ENCODE data around the gene CSH2. TPM values are rescaled to one million over a fixed set of nuclear protein-coding genes. Genes with fewer than 3 reads are reported as not detected.
A peak's percentile ranks its signal among the peaks of the same experiment; 100 is the strongest.
"Not testable (repeated sequence)": the region's sequence is repeated elsewhere in the genome, so short reads cannot be mapped to it uniquely, and the experiment has no call there.

The CSH2 gene
- polyA plus RNA-seq, 1 donor, result 0.70 TPM

DNA sequence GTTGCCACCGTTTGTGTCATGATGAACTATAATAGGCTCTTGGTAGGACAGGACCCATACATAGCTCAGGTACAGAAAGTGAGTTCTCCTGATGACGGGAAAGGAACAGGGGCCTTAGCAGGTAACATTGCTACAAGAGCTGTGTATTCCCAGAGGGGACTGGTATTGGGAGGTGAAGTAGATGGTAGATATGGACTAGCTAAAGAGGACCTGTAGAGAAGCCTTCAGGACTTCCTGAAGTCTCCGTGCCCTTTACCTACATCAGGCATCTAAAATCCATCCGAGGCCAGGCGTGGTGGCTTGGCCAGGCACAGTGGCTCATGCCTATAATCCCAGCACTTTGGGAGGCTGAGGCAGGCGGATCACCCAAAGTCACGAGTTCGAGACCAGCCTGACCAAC is 18.3 kb downstream of the CSH2 start:
- no peak for DNase-seq (ENCODE audit: low read depth)

DNA sequence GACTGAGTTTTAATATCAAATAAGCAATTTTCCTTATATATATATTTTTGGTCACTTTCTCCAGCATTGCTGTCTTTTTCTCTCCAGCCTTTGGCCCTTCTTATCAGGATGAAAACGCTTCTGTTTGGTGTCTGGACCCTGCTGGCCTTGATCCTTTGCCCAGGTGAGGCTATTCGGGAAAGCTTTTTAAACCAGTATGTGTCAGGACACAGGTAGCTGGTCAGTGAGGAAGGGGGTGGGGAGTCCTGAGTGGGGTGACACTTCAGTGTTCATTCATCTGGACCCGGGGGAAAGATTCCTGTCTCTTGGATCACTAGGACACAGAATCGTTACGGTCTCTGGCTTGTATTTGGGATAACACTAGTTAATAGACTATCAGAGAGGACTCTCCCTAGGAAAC is 18.8 kb downstream of the CSH2 start:
- no peak for DNase-seq (ENCODE audit: low read depth)

DNA sequence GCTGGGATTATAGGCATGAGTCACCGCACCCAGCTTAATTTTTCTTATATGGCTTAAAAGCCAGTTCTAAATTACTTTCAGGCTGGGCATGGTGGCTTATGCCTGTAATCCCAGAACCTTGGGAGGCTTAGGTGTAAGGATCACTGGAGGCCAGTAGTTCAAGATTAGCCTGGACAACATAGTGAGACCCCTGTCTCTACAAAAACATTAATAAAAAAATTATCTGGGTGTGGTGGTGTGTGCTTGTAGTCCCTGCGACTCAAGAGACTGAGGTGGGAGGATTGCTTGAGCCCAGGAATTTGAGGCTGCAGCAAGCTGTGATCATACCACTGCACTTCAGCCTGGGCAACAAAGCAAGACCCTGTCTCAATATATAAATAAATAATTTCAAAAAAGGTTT is 20.2 kb downstream of the CSH2 start:
- no peak for DNase-seq (ENCODE audit: low read depth)

DNA sequence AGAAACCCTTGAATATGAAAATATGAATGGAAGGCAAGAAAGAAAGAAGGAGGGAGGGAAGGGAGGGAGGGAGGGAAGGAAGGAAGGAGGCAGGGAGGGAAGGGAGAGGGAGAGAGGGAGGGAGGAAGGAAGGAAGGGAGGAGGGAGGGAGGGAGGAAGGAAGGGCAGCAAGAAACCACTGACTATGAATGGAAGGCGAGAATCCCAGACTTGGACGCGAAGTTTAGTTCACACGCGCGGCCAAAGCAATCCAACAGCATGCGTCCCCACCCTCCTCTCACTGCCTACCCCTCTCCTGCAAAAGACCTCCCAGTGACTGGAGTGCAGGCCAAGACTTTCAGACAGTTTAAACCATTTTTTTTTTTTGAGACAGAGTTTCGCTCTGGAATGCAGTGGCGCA is 23.1 kb downstream of the CSH2 start:
- no peak for DNase-seq (ENCODE audit: low read depth)

DNA sequence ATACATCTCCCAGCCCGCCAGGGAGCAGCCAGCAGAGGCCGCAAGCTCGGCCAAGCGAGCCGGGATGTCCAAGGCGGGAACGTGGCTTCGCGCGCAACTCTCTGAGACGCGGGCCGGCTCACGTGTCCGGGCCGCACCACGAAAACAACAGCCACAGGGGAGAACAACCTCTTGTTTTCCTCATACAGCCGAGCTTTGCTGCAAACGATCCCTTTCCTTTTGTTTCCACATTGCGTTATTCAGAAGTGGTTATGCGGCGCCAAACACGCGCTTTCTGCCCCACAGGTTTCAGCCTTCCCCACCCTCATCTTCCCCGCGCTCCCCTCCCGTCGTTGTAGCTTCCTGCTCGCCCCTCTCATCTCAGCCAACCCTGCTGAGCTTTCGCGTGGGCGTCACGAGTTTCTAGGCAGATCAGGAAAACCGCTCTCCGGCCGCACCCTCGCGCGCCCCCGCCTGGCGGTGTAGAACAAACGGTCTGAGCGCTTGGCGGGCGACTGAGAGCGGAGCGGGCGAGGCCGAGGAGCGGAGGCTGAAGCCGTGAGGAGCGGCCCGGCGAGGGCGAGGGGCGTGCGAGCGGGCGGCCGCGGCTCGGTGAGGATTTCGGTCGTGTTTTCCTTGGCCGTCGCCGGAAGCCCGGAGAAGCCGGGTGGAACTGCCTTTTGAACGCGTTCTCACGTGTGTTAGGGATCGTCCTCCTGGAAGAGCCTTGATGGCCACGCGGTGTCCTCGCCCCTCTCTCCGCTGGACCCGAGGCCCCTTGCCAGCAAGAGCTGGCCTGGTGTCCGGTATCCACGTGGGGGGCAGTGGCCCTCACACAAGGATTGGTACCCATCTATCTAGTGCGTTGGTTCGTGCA is 24.4 kb downstream of the CSH2 start:
- peak; percentile 70 for DNase-seq (ENCODE audit: low read depth)

DNA sequence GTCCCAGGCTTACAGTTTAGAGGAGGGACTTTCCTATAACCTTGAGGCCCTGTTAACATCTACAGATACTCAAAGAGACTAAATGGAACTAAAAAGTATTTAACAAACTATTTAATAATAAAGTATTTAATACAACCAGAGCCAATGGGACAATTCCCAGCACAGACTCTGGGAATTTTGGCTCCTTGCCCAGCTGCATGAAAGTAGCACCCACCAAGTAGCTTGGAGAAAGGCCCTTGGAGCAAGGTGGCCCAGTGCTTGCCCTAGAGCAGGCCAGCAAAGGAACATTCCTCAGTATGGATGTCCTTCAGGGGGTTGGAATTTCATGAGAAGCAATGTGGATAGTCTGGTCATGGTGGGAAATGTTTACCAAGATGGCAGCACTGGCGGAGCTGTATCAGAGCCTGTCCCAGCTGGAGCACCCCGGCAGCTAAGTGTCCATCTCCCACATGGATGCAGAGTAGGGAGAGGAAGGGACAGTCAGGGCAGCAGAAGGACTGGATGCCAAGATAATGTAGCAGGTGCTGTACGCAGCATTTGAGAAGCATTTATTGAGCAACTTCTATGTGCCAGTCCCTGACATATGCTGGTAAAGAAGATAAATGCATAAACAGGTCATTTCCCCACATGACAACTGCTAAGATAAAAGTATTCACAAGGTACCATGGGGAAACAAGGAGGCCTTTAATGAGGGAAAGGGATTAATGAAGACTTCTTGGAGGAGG is 25.8 kb downstream of the CSH2 start:
- DNase-seq (ENCODE audit: low read depth), result no peak

DNA sequence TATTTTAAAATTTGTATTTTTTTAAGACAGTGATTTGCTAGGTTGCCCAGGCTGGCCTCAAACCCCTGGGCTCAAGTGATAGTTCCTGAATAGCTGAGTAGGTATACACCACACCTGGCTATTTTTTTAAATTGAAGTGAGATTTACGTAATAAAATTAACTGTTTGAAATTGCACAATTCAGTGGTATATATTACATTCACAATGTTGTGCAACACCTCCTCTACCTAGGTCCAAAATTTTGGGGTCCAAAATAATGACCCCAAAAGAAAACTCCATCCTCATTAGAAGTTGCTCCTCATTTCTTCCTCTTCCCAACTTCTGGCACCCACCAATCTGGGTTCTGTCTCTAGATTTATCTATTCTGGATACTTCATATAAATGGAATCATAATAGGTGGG is 28.0 kb downstream of the CSH2 start:
- DNase-seq (ENCODE audit: low read depth), result no peak

DNA sequence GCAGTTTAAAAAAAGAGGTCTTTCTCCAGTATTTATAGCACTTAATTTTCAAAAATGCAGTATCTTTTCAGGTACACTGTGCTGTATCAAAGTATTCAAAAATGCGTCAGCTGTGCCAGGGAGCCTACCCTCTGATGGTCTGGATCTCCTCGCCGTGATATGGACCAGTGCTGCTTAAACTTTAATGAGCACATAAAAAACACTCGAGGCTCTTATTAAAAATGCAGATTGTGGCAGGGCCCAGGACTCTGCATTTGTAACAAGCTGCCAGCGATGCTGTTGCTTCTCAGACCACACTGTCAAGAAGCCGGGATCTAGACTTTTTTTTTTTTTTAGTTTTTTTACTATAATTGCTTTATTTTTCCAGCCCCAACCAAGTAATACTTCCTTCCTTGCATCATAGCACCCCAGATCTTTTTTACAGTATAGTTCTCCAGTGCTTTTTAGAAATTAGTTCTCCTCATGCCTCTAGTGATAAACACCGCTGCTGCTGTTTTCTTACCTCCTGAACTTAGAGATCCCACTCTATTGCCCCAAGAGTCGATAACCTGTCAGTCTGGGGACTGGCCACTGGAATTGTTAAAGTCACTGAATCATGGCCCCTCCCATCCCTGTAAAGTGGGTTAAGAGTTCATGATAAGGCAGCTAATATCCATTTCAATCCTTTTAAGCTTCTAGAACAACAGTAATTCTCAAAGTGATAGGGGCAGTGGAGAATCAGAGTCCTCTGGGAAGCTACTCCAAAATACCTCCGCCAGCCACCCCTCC is 29.4 kb downstream of the CSH2 start:
- DNase-seq (ENCODE audit: low read depth), result no peak

DNA sequence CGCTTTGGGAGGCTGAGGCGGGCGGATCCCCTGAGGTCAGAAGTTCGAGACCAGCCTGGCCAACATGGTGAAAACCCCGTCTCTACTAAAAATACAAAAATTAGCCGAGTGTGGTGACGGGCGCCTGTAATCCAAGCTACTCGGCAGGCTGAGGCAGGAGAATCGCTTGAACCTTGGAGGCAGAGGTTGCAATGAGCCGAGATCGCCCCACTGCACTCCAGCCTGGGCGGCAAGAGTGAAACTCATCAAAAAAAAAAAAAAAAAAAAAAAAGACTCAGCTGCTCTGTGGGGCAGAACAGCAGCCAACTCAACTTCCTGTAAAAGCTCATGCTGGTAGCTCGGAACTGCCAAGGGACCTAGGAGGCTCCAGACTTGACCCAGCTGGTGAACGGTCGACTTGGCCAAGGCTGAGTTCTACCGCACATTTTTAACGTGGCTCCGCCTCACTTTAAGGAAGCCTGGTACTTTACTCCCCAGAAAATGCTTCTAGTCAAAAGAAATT is 30.0 kb downstream of the CSH2 start:
- not testable (repeated sequence) for DNase-seq (ENCODE audit: low read depth)

DNA sequence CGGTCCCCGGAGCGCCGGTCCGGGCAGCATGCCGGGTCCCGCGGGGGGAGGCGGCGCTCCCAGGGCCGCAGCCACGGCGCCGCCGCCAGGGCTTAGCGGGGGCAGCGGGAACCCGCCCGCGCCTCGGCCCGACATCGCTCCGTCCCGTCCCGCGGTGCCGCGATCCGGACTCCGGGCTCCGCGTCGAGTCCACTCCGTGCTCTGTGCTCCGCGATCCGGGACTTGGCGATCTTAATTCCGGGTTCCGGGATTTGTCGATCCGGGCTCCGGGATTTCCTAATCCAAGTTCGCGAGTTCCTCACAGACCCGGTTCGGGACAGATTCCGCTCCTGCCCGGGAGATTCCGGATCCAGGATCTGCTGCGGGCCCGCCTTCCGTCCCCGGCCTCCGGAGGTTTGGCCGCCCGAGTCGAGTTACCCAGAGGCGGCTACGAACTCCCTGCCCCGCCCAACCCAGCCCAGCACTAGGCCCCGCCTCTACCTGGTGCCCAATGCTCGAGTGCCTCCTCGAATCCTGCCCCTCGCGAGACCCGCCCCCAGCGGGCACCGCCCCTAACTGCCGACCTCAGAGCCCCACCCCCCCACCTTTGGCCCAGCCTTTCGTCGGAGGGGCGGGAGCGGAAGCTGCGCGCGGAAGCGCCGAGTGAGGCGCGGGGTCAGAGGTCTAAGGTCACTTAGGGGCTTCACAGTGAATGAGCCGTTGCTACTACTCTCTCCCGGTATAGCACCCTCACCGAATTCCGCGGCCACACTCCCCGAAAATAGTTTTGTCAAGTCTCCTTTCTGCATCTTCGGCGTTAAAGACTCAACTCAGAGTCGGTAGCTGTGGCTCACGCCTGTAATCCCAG is 30.7 kb downstream of the CSH2 start, which contains the start of gene SMARCD2:
Gene SMARCD2 (minus strand): TSS at position 146 of the 847 bp plus-strand sequence. CDS start 11 bp downstream, at position 135.
- DNase-seq (ENCODE audit: low read depth), result peak; percentile 91

DNA sequence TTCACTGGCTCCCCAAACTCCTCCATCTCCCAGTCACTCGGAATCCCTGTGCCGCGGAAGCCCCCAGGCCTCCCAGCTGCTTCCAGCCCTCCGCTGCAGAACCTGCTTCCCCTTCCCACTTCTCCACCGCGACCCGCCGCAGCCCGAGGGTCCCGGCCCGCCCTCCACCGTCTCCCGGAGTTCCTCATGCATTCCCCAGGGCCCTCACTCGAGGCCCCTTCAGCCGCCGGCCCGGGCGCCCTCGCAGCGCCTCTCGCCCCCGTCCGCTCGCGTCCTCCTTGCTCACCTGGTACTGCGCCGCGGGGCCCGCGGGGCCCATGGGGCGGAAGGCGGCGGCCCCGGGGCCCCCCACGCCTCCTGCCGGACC is 31.3 kb downstream of the CSH2 start:
- DNase-seq (ENCODE audit: low read depth), result no peak

DNA sequence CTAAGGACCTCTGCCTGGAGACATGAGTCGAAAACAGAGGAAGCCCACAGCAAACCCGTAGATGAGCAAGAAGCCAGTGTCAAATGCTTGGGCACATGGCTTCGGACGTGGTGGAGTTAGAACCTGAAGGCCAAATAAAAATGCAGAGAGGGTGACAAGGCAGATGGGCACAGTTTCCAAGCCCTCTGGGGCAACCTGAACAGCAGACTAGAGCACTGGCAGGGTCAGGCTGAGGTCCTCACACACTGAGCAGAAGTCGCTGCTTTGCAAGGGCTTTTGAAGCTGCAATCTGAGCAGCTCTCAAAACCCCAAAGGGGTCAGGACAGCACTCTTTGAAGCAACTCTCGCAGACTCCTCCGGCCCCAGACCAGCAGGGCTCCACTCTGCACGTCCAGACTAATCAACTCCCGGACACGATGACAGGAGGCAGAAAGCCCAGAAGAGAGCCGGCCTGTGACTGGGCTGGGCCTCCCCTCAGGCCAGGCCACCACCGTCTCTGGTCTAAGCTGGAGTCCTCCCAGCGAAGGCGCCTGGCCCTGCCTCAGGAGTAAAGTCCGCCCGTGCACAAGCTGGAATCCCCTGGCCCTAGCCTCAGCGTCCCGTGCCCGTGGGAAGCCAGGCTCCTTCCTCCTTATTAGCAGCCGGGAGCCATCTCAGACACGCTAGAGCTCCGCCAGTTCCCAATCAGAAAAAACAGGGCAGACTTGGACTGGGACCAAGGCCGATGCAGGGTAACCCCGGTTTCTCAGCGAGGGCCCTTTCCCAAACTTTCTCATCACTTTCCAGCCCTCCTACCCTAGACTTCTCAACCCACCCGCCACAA is 31.9 kb downstream of the CSH2 start:
- DNase-seq (ENCODE audit: low read depth), result no peak

DNA sequence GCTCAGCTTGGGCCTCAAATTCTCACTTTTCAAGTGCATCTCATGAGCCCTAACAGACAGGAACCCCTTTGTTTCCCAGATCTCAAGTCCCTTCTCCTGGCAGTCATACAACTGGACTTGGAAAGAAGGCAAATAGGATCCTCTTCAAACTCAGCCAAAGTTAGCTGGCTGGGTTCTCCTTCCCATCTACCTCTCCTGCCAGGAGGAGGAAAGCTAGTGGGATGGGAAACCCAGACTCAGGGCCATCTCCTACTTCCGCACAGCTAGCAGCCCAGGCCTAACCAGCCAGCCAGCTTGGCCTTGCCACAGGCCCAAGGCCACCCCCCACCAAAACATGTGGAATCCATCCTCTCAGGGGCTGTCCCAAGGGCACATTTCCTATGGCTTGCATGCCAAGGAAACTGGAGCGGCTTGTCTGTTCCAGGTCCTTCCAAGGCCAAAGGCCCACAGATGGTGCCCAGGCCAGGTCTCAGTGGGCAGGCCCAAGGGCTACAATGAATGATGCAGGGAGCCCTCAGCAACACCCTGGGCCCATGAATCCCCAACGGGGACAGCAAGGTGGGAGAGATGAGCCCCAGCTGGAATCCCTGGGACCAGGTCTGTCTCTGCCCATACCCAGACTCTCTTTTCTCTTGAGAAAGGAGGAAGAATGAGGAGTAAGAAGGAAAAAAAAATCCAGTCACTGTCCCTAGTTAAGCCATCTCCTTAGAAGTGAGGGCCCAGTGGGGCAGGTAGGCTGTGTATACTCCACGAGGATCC is 32.7 kb downstream of the CSH2 start:
- DNase-seq (ENCODE audit: low read depth), result no peak

DNA sequence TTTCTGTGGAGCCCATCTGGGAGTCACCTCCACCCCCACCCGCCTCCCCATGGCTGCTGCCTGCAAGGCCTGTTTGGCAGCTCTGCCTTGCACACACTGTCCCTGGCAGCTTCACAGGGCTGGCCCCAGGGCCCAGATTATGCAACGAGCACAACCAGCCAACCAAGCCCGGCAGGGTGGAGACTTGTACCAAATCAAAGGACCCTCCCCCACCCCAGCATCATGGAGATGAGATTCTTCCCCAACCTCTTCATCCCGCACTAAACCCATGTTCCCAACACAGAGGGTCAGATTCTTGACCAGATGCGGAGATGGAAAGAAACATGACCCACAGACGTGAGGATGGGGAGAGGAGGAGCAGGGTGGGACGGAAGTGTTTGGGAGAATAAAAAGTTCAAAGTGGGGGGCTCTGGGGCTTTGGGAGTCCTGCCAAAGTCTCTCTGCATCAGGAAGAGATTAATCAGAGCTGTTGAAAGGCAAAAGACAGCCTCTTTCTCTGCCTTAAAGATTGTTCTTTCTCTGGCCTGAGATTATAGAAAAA is 34.8 kb downstream of the CSH2 start:
- DNase-seq (ENCODE audit: low read depth), result no peak

DNA sequence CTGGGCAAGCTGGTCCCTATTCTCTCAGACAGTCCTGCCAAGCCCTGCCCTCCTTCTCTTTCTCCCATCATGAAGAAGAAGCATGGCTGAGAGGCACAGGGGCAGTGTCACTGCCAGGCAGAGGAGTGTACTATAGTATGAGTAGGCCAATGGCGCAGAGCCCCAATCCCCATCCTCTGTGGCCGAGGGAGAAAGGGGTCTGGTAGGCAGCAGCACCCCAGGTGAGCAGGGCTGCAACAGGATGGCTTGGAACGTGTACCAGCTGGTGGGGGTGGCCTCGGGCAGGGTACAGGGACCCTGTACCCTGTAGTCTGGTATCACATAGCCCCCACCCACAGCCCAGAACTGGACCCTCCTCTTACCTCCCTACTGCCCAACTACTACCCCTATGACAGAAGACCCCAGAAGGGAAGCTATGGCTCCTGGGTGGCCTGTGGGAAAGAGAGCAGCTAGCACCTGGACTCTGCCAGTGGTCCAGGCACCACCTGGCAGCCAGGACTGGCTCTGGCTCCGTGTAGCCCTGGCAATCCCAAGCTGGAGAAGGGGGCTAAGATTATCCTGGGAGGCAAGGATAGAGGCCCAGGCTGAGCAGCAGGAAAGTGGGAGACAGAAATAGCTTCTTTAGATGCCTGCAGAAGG is 35.4 kb downstream of the CSH2 start:
- no peak for DNase-seq (ENCODE audit: low read depth)

DNA sequence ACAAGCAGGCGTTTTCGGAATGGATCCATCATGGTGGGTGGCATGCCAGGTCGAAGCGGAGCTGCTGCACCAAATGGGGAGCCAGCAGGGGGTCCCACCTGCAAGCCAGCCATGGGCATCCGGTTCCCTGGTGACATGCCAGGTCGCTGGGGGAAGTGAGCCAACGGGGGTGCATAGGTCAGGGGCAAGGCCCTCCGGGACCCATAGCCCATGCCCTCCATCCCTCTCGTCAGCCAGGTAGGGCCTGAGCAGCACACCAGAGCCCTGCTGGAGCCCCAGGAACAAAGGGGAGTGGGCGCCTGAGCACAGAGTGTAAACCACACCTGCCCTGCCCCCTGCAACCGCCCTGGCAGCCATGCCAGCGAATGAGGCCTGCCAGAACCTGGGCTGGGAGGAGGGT is 36.0 kb downstream of the CSH2 start:
- DNase-seq (ENCODE audit: low read depth), result no peak

DNA sequence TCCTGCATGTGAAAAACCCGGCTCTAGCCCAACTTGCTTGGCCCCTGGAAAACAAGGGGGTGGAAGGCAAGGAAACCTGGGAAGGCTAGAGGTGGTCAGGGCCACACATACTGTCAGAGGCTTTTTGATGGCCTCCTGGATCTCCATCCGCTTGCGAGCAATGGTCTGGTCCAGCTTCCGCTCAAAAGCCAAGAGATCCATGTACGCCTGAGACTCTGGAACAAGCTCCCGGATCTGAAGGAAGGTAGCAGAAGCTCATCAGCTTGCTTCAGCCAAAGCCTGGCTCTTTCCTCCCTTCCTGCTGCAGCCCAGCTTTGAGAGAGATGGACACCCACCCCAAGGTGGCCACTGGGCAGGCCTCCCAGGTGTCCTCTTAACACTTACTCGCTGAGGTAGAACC is 36.7 kb downstream of the CSH2 start:
- DNase-seq (ENCODE audit: low read depth), result no peak

DNA sequence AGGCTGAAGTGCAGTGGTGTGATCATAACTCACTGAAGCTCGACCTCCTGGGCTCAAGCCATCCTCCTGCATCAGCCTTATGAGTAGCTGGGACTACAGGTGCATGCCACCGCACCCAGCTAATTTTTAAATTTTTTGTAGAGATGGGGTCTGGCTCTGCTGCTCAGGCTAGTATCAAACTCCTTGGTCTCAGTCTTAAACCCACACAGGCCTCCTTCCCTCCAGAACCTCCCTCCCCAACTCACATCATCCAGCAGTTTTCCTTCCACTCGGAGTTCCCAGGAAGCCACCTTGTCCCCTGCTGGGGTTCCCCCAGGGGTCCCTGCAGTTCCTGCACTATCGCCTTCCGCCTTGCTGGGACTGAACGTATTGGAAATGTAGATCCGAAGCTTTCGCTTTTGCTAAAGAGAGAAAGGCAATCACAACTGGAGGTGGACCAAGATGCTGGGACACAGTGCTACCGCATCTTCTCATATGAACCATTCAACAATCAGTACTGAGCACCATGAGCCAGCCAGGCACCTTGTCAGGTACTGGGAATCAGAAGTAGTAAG is 38.2 kb downstream of the CSH2 start:
- no peak for DNase-seq (ENCODE audit: low read depth)
